NCI-H774 (cell line): ENCODE results near the gene ANKRD62.
"Not testable (repeated sequence)": the region's sequence is repeated elsewhere in the genome, so short reads cannot be mapped to it uniquely, and the experiment has no call there.

ENCODE experiments used
- DNase-seq: peaks from one replicate; lab custom pipeline; 2025; lab: John Stamatoyannopoulos, UW

Gene ANKRD62

GRCh38 chr18:12066910-12067511 lies 26.6 kb upstream of the ANKRD62 start:
- DNase-seq: no peak

- no peak for DNase-seq
Measured at GRCh38 chr18:12067671-12068070, 26.0 kb upstream of the ANKRD62 start.

- DNase-seq: not testable (repeated sequence)
Measured at GRCh38 chr18:12068316-12068949, 25.2 kb upstream of the ANKRD62 start.

- DNase-seq: no peak
Measured at GRCh38 chr18:12068950-12069320, 24.7 kb upstream of the ANKRD62 start.

- DNase-seq: not testable (repeated sequence)
Measured at GRCh38 chr18:12071066-12071465, 22.6 kb upstream of the ANKRD62 start.

GRCh38 chr18:12072996-12073395 lies 20.6 kb upstream of the ANKRD62 start:
- no peak for DNase-seq

GRCh38 chr18:12074736-12075135 lies 18.9 kb upstream of the ANKRD62 start:
- no peak for DNase-seq

GRCh38 chr18:12076424-12077140 lies 17.1 kb upstream of the ANKRD62 start:
- DNase-seq: no peak

- not testable (repeated sequence) for DNase-seq
Measured at GRCh38 chr18:12077994-12078393, 15.6 kb upstream of the ANKRD62 start.

- no peak for DNase-seq
Measured at GRCh38 chr18:12079491-12080237, 14.0 kb upstream of the ANKRD62 start.

GRCh38 chr18:12085136-12085535 lies 8.5 kb upstream of the ANKRD62 start:
- no peak for DNase-seq

GRCh38 chr18:12085786-12086185 lies 7.9 kb upstream of the ANKRD62 start:
- DNase-seq: no peak

- peak; percentile 76 for DNase-seq
Measured at GRCh38 chr18:12086249-12086648, 7.4 kb upstream of the ANKRD62 start.

- DNase-seq: no peak
Measured at GRCh38 chr18:12086677-12087470, 6.8 kb upstream of the ANKRD62 start.

GRCh38 chr18:12087471-12088025 lies 6.1 kb upstream of the ANKRD62 start:
- DNase-seq: no peak

GRCh38 chr18:12088096-12088495 lies 5.5 kb upstream of the ANKRD62 start:
- no peak for DNase-seq

GRCh38 chr18:12088731-12089375 lies 4.8 kb upstream of the ANKRD62 start:
- no peak for DNase-seq

- no peak for DNase-seq
Measured at GRCh38 chr18:12091538-12092141, 2.0 kb upstream of the ANKRD62 start.

GRCh38 chr18:12092398-12093229 lies 1.0 kb upstream of the ANKRD62 start:
- peak; percentile 60 for DNase-seq

- DNase-seq: no peak
Measured at GRCh38 chr18:12098374-12098773, 4.7 kb downstream of the ANKRD62 start.
